Fibroblast of villous mesenchyme (primary cell): ENCODE measurements around the gene TMEM95. TPM values are rescaled to one million over a fixed set of nuclear protein-coding genes. Genes with fewer than 3 reads are reported as not detected.

Experiments
- DNase-seq: peaks from one replicate; pipeline ENCODE4 v3.0.0-alpha.2; 2010; ENCODE audit warnings: low read depth
- H3K4me3 ChIP-seq: 2 replicates; pipeline ENCODE4 v1.5.1; 2011; ENCODE audit warnings: low read depth, mild to moderate bottlenecking, low read length
- CTCF ChIP-seq: IDR thresholded peaks from 2 replicates; pipeline ENCODE4 v1.5.1; 2012; ENCODE audit warnings: low read depth, mild to moderate bottlenecking, low read length; ENCODE audit not compliant: insufficient read depth
- total RNA-seq: library from RNA; depleted of rRNA; stranded (reverse); fragments of >200 nt; gene quantifications from 2 replicates; pipeline ENCODE4 v1.2.3, GENCODE V29; 2012

TMEM95 gene
- total RNA-seq, 1 donor = not detected

DNA sequence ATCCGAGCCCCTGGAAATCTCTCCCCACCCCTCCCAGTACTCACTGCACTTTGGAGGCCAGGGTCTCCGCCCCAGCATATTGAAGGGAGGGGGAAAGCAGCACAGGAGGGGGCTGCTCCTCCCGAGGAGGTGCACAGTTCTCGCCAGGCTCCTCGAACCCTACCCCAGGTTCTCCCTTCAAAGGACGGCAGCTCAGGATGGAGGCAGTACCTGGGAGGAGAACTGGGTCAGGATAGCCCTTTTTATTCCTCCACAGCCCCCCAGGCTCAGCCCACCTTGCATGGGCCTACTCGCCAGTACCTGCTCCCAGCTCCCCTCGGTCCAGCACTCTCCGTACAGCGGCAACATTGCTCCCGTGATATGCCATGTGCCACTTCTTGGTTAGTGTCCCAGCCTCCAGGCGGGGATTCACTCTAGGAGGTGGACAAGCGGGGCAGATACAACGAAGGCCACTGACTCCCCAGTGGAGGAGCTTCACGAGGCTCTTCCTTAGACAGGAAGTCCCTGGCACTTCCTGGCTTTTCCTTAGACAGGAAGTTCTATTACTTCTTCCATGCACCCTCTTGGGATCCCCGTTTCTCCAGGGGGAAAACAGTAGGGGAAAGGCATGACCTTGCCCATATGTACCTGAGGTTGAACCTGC is 37.7 kb upstream of the TMEM95 start:
- no peak overlapping the region for H3K4me3 ChIP-seq
- DNase-seq = no peak
- TF ChIP-seq CTCF = no peak

DNA sequence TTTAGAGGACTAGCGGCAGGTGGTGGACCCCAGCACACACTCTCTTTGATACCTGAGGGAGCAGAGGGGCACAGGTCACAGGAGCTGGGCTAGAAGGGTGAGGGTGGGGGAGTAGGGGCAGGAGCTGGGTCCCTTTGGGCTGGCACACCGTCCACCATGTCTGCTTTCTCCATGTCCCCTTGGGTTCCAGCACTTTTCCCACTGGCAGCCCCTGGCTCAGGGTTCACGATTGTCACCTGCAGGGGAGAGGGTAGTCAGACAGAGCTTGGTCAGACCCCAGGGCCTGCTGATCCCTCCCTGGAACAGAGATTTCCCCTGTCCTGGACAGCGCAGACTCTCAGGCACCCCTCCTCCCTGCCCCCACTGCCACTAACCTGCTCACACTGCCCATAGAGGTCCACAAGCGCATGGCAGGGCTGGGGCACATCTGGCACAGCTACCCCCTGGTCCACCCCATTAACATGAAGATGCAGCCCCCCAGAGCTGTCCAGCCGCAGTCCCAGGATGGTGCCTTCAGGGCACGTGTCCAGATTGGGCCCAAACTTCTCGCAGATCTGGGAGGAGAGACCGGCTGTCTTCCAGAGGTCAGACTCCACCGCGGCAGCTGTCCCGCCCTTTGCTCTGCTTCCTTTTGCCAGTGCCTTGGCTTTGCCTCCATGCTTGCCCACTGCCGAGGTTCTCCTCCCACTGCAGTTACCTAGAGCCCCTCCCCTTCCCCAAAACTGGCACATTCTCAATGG is 36.7 kb upstream of the TMEM95 start:
- no peak for DNase-seq
- no peak overlapping the region for H3K4me3 ChIP-seq
- no peak for TF ChIP-seq CTCF

DNA sequence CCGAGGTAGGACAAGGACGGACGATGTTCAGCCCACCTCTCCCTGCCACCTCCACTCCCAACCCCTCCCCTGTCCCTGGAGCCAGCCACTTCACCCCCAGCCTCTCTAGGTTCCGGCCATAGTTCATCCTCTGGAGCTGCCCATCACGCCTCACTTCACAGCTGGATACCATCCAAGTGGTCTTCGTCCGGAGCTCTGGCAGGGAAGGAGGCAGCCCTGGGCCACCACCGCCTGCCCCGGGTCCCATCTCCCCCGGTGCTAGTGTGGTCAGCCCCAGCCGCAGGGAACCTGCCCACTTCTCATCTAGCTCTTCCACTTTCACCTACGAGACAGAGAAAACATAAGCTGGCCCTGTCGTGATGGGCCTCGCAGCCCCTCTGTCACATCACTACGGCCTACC is 33.5 kb upstream of the TMEM95 start:
- no peak for DNase-seq
- H3K4me3 ChIP-seq = no peak overlapping the region
- no peak for TF ChIP-seq CTCF

DNA sequence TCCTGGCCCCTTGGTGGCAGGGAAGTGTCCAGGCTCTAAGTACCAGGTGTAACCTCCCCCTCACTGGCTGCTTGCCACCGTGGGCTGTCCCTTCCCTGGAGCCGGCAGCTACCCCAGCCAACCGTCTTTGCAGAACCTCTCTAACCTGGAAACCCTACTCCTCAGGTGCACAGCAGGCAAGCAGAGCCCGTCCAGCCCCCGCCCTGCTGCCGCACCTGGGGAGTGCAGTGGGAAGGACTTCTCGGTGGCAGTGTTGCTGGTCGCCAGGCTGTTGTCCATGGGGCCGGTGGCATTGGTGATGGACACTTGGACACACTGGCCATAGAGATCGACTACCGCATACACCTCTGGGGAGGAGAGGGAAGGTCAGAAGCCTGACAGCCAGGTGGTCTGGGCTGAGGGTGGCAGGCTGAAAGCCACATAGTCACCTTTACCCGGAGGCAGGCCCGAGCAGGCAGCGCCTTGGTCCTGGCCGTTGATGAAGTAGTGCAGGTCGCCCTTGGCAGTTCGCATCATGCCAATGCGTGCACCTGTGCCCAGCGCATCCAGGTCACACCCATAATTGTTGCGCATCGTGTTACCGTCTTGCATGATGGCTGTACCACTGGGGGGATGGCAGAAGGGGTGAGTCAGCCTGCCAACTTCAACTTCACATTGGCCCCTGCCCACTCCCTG is 32.3 kb upstream of the TMEM95 start:
- no peak for DNase-seq
- no peak for TF ChIP-seq CTCF
- H3K4me3 ChIP-seq = no peak overlapping the region

GRCh38 chr17:7323731-7324437 is 31.1 kb upstream of the TMEM95 start:
- DNase-seq = peak; percentile 31
- H3K4me3 ChIP-seq = no peak overlapping the region
- peak; percentile 86 for TF ChIP-seq CTCF

DNA sequence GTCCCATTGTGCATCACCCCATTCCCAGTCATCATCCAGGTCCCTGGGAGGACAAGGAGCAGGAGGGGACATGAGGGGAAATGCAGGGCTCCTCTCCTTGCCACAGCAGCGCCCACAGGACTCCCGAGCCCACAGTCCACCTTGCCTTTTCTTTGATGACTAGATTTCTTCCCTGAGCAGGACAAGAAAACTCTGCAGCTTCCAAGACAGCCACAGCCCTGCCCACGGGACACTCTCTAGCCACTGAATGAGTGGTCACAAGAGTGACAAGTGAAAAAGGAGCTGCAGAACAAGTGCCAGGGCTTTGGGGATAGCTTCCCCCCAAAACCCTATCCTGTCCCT is 30.5 kb upstream of the TMEM95 start:
- no peak for TF ChIP-seq CTCF
- no peak for DNase-seq
- no peak overlapping the region for H3K4me3 ChIP-seq
